ENCODE measurements around the gene NPHS1. TPM values are rescaled to one million over a fixed set of nuclear protein-coding genes. Genes with fewer than 3 reads are reported as not detected.
"Not testable (repeated sequence)": the region's sequence is repeated elsewhere in the genome, so short reads cannot be mapped to it uniquely, and the experiment has no call there.

Gene NPHS1, protein sequence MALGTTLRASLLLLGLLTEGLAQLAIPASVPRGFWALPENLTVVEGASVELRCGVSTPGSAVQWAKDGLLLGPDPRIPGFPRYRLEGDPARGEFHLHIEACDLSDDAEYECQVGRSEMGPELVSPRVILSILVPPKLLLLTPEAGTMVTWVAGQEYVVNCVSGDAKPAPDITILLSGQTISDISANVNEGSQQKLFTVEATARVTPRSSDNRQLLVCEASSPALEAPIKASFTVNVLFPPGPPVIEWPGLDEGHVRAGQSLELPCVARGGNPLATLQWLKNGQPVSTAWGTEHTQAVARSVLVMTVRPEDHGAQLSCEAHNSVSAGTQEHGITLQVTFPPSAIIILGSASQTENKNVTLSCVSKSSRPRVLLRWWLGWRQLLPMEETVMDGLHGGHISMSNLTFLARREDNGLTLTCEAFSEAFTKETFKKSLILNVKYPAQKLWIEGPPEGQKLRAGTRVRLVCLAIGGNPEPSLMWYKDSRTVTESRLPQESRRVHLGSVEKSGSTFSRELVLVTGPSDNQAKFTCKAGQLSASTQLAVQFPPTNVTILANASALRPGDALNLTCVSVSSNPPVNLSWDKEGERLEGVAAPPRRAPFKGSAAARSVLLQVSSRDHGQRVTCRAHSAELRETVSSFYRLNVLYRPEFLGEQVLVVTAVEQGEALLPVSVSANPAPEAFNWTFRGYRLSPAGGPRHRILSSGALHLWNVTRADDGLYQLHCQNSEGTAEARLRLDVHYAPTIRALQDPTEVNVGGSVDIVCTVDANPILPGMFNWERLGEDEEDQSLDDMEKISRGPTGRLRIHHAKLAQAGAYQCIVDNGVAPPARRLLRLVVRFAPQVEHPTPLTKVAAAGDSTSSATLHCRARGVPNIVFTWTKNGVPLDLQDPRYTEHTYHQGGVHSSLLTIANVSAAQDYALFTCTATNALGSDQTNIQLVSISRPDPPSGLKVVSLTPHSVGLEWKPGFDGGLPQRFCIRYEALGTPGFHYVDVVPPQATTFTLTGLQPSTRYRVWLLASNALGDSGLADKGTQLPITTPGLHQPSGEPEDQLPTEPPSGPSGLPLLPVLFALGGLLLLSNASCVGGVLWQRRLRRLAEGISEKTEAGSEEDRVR (N-terminal part only)
- not detected for polyA plus RNA-seq (2013, experiment 1 of 2; ENCODE audit: insufficient read length)
- not detected for polyA plus RNA-seq (2013, experiment 2 of 2; ENCODE audit: insufficient read length)

DNA sequence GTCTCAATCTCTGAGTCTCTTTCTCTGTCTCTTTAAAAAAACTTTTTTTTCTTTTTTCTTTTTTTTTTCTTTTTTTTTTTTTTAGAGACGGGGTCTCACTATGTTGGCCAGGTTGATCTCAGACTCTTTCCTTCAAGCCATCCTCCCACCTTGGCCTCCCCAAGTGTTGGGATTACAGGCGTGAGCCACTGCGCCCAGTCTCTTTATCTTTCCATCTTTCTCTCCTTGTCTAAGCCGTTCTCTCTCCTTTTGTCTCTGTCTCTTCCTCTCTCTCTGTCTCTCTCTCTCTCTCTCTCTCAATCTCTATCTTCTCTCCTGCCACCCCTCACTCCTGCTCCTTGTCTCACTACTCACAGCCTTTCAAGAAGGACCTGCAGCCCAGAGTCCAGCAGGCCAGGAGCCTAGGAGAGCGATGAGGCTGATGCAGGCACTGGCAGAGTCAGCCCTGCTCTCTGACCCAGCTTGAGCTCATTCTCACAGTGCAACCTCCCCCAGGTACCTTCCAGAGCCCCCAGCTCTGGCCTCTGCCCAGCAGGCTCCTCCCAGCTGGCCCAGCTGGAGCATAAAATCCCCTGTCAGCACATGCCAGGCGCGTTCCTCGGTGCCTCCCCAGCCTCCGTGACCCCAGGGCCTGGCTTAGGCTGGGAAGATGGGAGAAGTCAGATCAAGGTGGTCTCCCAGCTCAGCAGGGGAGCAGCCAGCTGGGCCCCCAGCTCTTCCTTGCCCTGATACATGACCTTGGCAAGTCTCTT is at the start of gene NPHS1:
NPHS1 (minus strand) TSS at position 476 of the 752 bp plus-strand sequence. CDS start 667 bp downstream, outside the sequence.
- no peak for DNase-seq

DNA sequence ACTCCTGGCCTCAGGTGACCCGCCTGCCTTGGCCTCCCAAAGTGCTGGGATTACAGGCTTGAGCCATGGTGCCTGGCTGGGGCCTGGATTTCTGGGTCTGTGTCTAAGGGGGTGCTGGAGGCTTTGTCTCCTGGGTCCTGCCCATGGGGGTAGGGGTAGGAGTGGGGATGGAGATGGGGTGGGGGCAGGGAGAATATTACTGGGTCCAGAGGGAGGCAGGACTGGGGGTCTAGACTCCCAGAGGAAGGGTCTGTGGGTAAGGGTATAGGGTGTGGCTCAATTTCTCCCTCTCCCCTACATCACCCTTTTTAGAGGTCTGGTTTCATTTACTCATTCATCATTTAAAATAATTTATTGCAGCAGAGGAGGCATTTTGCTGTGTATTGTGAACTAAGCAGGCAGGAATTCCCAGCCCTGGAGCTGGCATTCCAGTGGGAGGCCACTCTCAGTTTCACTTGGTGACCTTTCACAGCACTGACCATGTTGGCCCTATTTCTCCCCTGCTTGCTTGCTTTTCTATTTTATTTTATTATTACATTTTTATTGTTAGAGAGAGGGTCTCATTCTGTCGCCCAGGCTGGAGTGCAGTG is 48.8 kb upstream of the NPHS1 start:
- DNase-seq, result peak; percentile 69

DNA sequence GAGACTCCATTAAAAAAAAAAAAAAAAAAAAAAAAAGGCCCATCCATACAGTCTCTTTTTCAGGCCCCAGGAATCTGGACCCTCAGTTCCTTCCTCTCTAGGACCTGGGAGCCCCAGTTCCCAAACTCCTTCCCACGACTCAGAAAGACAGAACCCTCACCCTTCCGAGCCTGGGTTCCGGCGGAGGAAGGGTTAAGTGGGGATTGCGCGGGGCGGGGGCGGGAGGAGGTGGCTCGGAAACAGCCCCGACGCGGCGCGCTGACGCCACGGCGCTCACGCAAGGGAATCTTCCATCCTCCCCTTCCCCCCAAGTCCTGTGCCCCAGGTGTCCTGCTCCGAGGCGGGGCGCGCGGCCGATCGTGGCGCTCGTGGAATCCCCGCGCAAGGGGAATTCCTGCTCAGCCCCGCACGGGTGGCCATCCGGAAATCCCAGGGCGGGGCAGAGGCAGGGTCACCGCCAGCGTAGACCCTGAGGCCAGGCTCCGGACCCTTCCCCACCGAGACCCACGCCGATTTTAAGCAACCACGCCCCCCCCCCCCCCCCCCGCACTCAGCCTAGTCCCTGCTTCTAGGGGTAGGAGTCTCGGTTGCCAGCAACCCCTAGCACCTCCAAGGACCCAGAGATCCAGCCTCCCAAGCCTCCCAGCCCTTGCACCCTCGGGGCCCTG is 47.4 kb upstream of the NPHS1 start:
- peak; percentile 79 for DNase-seq

DNA sequence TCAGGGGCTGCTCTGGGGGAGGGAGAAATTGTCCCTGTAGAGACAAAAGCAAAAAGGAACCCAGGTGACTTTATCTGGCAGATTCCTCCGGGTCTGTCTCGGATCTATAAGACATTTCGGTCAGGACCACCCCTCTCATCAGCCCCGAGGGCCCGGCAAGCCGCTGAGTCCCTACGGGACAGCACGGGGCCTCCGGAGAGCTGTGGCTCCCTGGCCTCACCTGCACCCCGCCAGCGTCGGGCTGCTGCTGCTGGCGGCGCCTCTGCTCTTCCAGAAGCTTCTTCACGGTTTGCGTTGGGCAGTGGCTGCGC is 46.1 kb upstream of the NPHS1 start:
- DNase-seq, result no peak

DNA sequence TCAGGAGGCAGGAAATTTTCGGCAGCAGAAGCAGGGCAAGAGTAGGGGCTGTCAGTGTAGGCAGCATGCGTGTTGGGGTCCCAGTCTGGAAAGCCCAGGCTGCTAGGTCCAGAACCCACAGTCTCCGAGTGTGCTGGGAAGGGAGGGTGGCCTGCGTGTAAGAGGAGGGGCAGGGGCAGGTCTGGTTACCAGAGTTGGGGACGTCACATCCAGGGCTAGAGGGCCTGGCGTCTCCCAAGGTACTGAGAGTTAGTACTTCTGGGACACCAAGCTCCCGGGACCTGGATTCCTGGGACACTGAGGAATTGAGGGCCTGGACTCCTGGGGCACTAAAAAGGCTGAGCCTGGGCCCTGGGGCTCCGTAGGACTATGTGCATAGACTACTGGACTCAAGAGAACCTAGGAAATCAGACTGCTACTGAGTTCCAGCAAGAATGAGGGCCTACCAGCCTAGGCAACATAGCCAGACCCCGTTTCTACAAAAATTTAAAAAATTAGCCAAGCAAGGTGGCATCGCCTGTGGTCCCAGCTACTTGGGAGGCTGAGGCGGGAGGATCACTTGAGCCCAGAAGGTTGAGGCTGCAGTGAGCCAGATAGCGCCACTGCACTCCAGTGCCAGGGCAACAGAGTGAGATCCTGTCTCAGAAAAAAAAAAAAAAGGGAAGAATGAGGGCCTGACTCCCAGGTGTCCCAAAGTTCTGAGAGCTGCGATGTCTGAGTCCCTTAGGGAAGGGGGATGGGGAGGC is 45.6 kb upstream of the NPHS1 start:
- no peak for DNase-seq

DNA sequence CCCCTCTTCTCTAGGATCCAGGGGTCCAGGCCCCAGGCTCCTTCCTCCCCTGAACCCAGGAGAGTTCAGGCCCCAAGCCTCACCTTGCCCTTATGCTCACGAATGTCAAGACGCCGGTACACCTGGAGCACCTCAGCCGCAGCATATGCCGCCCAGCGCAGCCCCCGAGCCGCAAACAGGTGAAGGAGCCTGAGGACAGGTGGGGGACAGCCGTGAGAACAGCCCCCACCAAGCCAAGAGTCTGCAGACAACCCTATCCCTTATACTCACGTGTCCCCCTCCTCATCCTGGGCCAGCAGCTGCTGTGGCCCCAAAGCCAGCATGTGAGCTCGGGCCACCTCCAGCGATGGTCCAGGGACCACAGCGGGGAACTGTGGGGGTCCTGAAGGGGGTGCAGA is 44.3 kb upstream of the NPHS1 start:
- DNase-seq, result no peak

DNA sequence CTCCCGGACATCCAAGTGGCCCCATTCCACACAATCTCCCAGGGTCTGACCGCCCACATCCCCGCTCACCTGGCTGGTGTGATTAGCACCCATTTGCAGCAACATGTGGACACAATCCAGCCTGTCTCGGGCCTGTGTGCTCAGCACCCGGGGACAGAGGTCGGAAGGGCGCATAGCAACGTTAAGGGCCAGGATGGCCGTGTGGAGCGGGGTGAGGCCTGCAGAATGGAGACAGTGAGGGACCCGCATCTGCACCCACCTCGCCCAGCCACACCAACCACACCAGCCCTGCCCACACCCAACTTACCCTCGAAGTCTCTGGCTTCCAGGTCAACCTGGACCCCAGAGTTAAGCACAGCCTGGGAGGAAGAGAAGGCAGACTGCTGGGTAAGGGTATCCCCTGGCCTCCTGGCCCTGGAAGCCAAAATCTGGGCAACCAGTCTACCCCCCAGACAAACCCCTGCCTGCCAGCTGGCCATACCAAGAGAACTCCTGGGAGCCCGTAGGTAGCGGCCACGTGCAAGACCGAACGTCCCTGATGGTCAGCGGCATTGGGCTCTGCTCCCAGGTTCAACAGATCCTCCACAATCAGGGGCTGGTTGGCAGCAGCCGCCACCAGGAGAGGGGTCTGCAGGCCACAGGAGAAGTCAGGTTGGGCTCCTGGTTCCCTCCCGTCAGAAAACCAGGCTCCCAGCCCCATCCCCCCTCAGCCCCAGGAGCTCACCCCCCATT is 43.8 kb upstream of the NPHS1 start:
- DNase-seq, result no peak

DNA sequence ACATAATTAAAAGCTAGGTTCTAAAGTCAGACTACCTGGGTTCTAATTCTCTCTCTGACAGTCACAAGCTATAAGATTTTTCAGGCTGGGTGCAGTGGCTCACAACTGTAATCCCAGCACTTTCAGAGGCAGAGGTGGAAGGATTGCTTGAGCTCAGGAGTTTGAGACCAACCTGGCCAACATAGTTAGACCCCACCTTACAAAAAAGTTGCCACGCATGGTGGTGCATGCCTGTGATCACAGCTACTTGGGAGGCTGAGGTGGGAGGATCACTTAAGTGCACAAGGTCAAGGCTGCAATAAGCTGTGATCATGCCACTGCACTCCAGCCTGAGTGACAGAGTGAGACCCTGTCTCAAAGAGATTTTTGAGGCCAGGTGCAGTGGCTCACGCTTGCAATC is 42.0 kb upstream of the NPHS1 start:
- DNase-seq, result no peak

DNA sequence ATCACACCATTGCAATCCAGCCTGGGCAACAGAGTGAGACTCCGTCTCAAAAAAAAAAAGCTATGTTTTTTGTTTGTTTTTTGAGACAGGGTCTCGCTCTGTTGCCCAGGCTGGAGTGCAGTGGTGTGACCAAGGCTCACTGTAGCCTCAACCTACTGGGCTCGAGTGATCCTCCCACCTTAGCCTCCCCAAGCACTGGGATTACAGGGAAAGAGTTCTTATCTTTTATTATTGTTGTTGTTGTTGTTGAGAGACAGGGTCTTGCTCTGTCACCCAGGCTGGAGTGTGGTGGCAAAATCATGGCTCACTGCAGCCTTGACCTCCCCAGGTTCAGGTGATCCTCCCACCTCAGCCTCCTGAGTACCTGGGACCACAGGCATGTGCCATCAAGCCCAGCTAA is 39.5 kb upstream of the NPHS1 start:
- DNase-seq, result not testable (repeated sequence)

DNA sequence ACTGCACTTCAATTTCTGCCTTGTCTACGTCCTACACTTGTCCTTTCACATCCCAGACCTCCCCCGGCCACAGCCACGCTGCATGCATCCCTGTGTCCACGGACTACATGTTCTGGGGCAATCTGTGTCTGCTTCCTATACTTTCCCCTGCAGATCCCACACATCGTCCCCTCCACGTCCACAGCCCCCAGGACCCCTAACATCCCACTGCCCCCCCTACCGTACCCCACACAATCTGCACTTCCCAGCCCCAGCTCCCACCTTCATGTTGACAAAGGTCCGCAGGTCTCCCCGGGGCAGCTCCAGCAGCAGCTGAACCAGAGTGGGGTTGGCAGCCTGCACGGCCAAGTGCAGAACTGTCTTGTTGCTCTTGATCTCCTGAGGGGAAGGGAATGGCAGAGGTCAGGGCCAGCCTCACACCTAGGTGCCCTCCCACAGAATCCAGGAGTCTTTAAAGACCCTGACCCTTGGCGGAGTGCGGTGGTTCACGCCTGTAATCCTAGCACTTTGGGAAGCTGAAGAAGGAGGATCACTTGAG is 37.9 kb upstream of the NPHS1 start:
- DNase-seq, result no peak

DNA sequence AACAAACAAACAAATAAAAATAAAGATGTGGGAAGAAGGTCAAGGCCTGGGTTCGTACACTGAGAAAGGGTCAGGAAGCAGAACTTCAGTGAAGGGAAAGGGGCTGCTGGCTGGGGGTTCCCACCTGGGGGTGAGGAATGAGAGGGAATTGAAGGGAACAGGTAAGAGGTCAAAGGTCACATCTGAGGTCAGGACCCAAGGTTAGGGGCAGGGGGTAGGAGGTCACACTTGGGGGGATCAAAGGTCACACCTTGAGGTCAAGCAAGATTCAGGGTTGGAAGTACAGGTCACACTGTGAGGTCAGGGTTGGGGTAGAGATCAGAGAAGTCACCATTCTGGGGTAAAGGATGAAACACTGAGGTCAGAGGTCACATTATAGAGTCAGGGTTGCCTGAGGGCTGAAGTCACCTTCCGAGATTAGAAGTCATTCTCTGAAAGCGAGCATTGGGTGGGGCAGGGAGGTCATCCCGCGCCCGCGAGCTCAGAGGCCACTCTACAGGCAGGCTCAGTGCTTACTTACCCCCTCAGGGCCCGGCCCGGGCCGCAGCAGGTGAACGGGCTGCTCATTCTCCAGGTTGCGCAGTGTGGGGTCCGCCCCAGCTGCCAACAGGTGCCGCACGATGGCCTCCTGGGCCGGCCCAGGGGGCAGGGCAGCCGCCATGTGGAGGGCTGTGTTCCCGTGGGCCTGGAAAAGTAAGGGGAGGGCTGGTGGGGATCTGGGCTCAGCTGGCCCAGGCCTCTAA is 37.2 kb upstream of the NPHS1 start:
- DNase-seq, result no peak

DNA sequence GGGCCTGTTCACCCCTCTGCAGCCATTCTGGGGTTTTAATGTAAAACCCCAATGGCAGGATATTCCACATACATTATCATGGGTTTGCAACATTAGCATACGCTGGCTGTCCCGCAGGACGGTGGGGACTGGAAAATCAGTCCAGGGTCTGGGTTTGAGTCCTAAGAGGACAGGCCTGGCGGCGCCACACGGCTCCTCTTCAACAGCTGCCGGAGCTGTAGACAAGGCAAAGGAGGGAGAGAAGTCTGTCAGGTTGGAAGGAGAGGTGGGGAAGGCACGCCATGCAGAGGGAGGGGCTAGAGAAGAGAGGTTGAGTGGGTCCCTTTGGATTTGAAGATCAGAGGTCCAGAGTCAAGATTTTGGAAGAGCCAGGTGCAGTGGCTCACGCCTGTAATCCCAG is 36.1 kb upstream of the NPHS1 start:
- DNase-seq, result no peak

DNA sequence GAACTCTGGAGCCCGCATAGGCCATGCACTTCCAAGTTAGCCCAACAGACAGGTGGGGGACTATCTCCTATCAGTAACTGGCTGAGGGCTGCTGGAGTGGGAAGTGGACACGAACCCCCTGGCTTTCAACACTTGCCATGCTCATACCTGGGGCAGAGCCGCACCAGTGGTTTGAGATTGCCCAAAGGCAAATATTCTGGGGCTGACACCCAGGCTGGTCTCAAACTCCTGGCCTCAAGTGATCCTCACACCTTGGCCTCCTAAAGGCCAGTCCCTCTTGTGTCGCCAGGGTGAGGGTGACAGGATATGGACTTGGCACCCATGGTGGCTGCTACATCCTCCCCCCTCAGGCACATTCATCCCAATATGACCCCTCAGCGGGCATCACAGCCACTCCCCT is 34.9 kb upstream of the NPHS1 start:
- no peak for DNase-seq

DNA sequence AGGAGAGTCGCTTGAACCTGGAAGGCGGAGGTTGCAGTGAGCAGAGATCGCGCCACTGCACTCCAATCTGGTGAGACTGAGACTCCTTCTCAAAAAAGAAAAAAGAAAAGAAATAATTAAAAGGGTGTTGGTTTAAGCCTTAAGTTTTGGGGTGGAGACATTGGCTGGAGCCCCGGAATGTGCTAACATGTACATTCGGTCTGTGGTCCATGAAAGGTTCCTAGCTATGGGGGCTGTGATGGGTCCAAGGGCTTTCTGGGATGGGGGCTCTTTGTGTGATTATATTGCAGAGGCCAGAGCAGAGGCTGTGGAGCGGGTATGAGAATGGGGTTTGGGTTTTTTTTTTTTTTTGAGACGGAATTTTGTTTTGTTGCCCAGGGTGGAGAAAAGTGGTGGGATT is 33.6 kb upstream of the NPHS1 start:
- DNase-seq, result no peak

DNA sequence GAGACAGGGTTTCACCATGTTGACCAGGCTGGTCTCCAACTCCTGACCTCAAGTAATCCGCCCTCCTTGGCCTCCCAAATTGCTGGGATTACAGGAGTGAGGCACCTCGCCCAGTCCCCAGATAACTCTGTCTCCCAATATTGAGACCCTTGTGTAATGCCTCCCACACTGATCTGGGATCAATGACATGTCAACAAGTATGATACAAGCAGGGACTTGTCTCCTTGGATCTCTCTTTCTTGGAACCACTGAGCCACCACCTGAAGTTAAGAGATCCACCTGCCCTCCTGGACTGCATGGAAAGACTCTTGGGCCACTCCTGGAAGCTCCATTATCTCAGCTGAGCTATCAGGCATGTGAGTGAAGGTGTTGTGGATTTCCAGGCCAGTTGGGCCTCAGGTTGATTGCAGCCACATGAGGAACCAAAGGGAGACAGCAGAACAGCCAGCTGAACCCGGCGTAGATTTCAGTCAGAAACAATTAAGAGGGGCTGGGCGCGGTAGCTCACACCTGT is 33.0 kb upstream of the NPHS1 start:
- no peak for DNase-seq

DNA sequence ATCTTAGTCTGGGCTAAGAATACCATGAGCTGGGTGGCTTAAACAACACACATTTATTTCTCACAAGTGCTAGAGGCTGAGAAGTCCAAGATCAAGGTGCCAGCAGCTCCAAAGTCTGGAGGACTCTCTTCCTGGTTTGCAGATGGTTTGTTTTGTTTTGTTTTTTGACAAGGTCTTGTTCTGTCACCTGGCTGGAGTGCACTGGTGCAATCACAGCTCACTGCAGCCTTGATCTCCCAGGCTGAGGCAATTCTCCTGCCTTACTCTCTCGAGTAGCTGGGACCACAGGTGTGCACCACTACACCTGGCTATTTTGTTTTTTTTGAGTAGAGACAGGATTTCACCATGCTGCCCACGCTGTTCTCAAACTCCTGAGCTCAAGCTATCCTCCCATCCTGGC is 31.6 kb upstream of the NPHS1 start:
- DNase-seq, result no peak

DNA sequence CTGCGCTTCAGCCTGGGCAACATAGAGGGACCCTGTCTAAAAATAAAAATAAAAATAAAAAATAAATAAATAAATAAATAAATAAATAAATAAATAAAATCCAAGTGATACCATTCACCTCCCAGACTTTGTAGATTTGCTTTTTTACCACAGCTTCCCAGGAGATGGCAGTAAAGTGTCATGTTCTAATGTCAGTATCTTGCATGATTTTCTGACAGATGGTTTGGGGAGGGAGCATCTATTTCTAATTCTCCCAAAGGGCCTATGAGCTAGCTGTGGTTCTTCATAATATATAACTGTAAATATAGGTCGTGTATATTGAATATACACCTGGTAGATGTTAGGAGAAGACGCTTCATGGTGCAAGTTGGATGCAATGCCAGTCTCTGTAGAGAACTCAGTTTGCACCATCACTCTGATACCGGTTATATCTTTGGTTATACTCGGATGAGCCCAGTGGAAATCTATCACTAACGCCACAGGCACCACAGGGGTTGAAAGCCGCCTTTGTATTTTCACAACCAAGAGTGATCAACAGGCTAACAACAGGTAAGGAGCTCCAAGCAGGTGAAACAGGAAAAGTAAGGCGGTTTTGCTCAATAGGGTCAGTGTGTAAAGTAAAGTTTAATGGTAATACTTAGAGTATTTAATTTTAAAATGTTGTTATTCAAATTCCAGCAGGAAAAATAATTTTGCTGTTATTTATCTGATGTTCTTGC is 30.0 kb upstream of the NPHS1 start:
- peak; percentile 80 for DNase-seq

DNA sequence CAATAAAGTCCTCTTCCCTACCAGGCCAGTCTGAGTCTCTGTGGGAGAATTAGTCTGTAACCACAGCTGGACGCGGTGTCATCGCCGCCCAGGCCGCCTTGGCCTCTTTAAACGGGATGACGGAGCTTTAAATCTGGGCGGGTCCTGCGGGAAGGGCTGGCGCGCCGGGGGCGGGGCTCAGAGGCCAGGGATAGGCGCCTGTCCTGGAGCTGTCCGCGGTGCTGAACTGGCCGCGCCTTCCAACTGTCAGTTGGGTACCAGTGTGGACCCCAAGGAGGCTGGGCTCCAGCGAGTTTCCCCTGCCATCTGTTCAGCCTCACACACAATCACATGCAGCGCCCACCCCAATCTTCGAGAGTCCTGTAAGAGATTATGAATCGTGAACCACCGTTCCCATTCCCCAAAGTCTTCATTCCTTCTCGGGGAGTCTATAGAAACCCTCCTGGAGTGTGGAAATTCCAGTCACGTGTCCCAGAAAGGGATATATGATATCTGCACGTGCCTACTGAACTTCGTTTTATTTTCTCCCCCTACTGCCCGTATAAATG is 27.5 kb upstream of the NPHS1 start:
- DNase-seq, result peak; percentile 90

Measured in fibroblast of skin of back (primary cell).